GM19043 (cell line): Measurements from ENCODE around the gene STMP1.

Experiments
- ATAC-seq: cut with Tn5 transposase; IDR thresholded peaks from one replicate; pipeline ENCODE4 v1.9.1; 2021; ENCODE audit warnings: low read depth; ENCODE audit not compliant: unreplicated experiment

Gene STMP1

DNA sequence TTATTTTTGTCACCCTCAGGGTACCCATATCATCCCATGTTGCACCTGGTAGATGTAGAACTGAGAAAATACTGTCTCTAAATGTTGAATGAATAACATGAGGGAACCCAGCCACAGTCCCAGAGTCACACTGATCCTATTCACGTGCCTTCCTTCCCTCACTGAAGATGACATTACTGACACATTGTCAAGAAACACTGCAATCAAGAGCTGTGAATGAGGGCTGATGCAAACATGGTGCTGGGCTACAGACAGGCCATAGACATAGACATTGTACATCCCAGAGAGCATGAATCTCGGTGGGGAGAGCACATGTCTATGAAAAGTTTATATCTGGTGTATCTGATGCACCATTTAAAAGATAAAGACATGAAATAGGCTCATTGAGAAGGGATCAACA lies 55.9 kb downstream of the STMP1 start:
- ATAC-seq = no peak

DNA sequence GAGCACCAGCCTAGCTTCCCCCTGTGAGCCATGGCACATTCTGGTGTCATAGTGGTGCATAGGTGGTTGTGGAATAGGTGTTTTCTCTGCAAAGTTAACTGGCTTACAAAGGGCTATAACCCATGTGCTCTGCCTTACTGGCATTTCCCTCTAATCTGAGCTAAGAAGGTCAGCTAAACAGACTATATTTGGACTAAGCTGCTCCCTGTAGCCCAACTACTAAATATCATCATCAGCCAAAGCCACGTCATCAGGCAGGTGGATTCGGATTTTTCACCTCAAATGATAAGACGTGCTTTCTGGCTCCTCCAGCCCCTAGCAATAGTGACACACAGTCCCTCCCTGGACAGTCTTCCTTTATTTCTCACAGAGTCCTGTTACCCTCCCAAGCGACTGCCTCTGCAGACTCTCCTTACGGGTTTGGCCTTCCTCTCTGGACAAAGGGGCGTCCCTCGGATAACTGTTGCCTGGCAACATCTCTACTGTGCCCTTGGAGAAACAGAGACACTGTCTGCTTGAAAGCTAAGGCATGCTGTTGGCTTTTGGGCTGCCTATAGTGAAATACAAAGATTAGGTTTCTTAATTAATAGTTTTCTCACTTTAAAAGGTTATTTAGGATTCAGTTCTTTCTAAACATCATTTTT lies 56.6 kb downstream of the STMP1 start:
- ATAC-seq = no peak

DNA sequence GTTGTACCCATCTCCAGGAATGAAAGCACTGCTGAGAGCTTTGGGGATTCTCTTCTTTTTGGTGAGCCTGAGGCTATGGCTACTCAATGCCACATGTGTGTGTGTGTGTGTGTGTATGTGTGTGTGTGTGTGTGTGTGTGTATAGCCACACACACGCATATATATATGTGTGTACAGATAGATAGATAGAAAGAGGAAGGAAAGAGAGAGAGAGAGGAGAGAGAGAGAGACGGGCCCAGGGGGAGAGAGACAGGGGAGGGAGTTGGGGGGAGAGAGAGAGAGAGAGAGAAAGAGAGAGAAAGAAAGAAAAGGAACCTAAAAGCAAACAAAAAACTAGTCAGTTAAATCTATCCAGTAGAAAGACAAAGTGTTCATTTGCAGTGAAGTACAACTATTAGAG lies 57.4 kb downstream of the STMP1 start:
- no peak for ATAC-seq

DNA sequence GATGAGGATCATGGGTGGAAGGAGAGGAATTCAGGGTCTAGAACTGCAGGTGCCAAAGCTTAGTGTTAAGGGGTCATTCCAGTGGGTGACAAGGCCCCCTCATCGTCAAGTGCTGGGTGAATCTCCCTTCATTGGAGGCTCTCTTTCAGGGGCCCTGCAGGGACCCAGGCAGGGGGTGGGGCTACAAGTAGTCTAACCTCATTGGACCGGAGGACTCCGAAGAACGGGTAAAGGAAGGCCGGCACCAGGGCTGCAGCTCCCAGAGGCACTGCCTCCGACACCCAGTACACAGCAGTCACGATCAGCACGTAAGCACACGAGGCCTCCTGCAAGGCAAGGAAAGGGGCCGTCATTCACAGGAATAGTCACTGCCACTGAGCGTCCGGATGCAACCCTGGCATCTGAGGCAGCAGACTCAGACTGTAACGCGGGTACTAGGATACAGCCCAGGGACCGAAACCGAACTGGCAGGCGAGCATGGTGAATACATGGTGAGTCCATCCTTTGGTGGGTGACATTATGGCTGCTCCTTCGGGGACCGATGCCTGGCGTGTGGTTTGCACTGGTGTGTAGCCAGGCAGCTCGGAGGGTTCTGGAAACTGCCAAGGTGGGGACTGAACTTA lies 59.0 kb downstream of the STMP1 start:
- no peak for ATAC-seq

DNA sequence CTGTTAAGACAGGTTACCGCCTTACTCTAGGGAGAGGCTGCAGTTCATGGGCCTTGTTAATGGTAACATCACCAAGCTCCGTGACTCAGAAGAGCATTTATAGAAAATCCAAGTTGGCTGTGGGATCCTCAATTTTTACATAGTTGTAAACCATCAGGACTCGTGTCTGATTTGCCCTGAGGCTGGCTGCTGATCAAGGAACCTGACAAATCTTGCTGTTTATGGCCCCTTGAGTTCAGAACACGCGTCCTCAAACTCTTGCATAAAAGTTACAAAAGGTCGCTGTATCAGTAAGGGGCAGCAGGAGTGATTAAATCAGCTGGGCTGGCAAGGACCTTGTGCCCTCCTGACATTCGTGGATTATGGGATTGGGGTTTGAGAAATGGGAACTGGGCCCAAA lies 61.1 kb downstream of the STMP1 start:
- ATAC-seq = no peak
